Duodenal mucosa (tissue), 2 donors: Measurements from ENCODE around the gene FCGR3B.
"Not testable (repeated sequence)": the region's sequence is repeated elsewhere in the genome, so short reads cannot be mapped to it uniquely, and the experiment has no call there.

Experiments
- H3K27ac ChIP-seq: one replicate; pipeline ENCODE4 v1.7.0; 2013; ENCODE audit warnings: low read depth, low read length
- H3K27me3 ChIP-seq, 2 donors: one replicate each; pipeline ENCODE4 v1.7.0; 2013; ENCODE audit warnings: low read length in 2 of 2, control low read depth in 1 of 2; ENCODE audit not compliant: insufficient read depth in 2 of 2, control insufficient read depth in 1 of 2
- H3K36me3 ChIP-seq, 2 donors: one replicate each; pipeline ENCODE4 v1.7.0; 2013; ENCODE audit warnings: low read length in 2 of 2, control low read depth in 1 of 2; ENCODE audit not compliant: insufficient read depth in 2 of 2, control insufficient read depth in 1 of 2
- H3K4me1 ChIP-seq, 2 donors: one replicate each; pipeline ENCODE4 v1.7.0; 2013; ENCODE audit warnings: low read length in 2 of 2, control low read depth in 1 of 2; ENCODE audit not compliant: insufficient read depth in 2 of 2, control insufficient read depth in 1 of 2
- H3K4me3 ChIP-seq, 2 donors: one replicate each; pipeline ENCODE4 v1.7.0; 2013; ENCODE audit warnings: low read length in 2 of 2, low read depth in 1 of 2
- H3K9ac ChIP-seq, 2 donors: one replicate each; pipeline ENCODE4 v1.7.0; 2013; ENCODE audit warnings: low read length in 2 of 2, low read depth in 1 of 2
- H3K9me3 ChIP-seq, 2 donors: one replicate each; pipeline ENCODE4 v1.7.0; 2013; ENCODE audit warnings: low read length in 2 of 2, control low read depth in 1 of 2; ENCODE audit not compliant: control insufficient read depth in 1 of 2

The FCGR3B gene

GRCh38 chr1:161588596-161588995, 42.4 kb downstream of the FCGR3B start:
- H3K9ac ChIP-seq, H3K27me3 ChIP-seq, H3K27ac ChIP-seq, H3K4me3 ChIP-seq, H3K9me3 ChIP-seq, H3K36me3 ChIP-seq, H3K4me1 ChIP-seq: not testable (repeated sequence)

GRCh38 chr1:161582882-161583281, 48.1 kb downstream of the FCGR3B start:
- H3K36me3 ChIP-seq, H3K4me3 ChIP-seq, H3K27me3 ChIP-seq, H3K9me3 ChIP-seq, H3K4me1 ChIP-seq, H3K9ac ChIP-seq, H3K27ac ChIP-seq: not testable (repeated sequence)

DNA sequence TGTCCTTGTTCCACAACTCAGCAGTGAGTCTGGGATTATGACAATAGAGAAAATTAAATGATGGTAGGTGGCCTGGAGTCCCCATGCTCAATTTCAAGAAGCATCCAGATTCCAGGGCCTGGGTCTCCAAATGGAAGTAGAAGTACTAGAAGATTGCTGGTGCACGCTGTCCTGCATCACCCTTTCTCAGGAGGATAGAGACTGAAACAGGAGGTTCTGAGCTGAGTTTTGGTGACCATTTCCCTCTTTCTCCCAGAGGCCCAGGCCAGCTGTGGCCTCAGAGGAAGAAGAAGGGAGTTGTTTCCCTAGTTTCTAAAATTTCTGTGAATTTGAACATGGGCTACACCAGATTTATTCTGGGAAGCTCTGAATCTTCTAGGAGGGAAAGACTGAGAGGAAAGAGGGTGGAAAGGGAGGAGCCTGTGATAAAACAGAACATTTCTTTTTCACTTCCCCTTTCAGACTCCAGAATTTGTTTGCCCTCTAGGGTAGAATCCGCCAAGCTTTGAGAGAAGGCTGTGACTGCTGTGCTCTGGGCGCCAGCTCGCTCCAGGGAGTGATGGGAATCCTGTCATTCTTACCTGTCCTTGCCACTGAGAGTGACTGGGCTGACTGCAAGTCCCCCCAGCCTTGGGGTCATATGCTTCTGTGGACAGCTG, 50.0 kb downstream of the FCGR3B start:
- not testable (repeated sequence) for H3K9me3 ChIP-seq, H3K36me3 ChIP-seq, H3K4me1 ChIP-seq, H3K4me3 ChIP-seq, H3K27me3 ChIP-seq, H3K27ac ChIP-seq, H3K9ac ChIP-seq

- H3K27me3 ChIP-seq, H3K36me3 ChIP-seq, H3K4me3 ChIP-seq, H3K27ac ChIP-seq, H3K9ac ChIP-seq, H3K4me1 ChIP-seq, H3K9me3 ChIP-seq: not testable (repeated sequence)
Observed at GRCh38 chr1:161579856-161580507, 51.0 kb downstream of the FCGR3B start.

- H3K27me3 ChIP-seq, H3K27ac ChIP-seq, H3K4me3 ChIP-seq, H3K36me3 ChIP-seq, H3K9me3 ChIP-seq, H3K4me1 ChIP-seq, H3K9ac ChIP-seq: not testable (repeated sequence)
Observed at GRCh38 chr1:161576676-161577075, 54.3 kb downstream of the FCGR3B start.
